Fibroblast of peridontal ligament (primary cell): ENCODE data around the gene HSPB2.
A peak's percentile ranks its signal among the peaks of the same experiment; 100 is the strongest.

Experiments
- DNase-seq: peaks from one replicate; pipeline ENCODE4 v3.0.0-alpha.2; 2010; ENCODE audit errors: extremely low read depth

Gene HSPB2

DNA sequence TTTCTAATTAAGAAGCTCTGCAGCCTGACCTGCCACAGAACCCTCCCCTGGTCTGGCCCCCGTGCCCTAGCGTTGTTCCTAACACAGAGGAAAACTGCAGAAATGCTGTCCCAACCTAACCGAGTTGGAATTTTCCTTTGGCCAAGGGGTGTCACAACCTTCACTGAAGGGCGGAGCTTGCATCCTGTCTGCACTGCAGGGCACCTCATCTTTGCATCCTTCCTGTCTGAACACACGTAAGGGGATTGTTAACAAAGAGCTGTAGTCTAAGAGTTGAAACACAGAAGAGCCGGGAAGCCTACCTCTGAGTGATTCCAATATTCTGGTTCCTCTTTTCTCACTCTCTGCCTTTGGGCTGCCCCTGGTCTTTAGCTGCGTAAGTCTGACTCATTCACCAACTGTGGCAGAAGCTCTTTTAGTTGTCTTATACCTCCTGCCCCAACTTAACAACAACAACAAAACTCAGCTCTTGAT lies 26.2 kb downstream of the HSPB2 start:
- DNase-seq: peak; percentile 51

DNA sequence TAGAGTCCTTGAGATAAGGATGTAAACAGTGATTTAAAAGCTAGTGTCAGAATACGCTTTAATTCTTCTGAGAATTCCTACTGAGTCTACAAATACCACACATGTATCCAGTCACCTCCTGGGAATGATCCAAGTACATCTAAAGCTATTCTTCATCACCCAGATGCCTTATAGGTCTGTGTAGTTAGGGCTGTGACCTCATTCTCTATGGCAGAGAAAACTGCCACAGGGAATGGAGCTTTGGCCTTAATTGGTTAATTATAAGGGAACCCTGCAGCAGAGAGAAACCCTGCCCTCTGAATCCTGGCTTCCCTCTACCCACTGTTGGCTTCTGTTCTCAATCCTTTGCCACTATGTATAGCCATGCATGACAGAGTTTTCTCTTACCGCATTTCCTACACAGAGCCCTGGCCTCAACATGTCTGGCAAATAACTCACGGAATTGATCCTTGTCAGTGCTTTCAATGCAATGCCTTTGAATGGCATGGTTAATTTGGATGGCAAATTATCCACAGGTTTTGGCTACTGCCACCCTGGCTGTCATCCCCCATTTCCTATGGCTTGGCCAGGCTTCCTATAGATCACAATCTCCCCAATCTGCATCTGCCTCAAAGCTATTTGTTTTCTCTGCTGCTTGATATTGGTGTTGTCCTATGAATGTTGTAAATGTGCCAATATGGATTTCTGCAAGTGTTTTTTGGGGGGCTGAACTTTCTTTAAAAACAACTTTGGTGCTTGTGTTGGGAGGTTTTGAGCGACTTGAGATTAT lies 27.5 kb downstream of the HSPB2 start:
- DNase-seq: peak; percentile 82

DNA sequence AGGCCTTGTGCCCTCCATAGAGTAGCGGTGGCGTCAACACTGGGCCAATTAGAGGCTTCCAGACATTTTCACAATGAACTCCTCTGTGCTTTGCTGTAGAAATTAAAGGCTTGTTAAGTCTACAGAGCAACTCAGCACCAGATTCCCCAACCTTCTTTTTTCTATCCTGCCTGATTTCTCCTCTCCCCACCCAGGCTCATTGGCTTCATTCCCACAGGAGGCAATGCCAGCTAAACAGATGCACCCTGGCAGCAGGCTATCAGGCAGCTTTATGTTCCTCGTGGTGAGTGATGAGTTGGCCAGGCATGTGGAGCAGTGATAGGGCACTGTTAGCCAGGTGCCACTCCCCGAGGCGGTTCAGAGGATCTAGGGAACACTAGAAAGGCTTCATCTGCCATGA lies 29.4 kb downstream of the HSPB2 start:
- no peak for DNase-seq

DNA sequence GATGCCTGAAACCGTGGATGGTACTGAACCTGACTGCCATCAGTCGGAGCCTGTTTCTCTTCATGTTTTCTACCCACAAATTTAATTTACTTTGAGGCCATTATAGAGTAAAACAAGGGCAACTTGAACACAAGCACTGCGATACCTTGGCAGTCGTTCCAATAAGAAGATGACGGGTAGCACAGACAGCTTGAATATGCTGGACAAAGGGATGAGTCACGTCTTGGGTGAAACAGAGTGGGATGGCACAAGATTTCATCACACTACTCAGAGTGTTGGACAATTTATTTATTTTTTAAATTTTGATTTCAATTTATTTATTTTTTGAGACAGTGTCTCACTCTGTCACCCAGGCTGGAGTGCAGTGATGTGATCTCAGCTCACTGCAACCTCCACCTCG lies 30.3 kb downstream of the HSPB2 start:
- no peak for DNase-seq

DNA sequence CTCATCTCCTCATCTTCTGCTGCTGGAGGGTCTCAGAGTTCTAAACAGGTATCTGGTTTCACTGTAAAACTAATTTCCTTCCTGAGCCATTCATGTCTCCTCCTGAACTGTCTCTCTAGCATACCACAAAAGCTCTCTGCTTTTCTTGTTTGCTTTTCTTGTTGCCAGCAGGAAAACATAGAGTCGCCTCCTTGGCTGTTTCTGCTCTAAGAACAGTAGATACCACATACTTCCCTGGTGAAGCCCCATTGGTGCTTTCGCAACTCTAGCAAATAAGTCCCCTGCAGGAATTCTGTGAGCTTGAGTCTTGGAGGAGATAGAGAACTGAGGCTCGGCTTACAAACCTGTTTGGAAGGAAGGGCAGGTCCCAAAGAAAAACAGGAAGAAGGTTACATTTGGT lies 31.6 kb downstream of the HSPB2 start:
- DNase-seq: peak; percentile 77

DNA sequence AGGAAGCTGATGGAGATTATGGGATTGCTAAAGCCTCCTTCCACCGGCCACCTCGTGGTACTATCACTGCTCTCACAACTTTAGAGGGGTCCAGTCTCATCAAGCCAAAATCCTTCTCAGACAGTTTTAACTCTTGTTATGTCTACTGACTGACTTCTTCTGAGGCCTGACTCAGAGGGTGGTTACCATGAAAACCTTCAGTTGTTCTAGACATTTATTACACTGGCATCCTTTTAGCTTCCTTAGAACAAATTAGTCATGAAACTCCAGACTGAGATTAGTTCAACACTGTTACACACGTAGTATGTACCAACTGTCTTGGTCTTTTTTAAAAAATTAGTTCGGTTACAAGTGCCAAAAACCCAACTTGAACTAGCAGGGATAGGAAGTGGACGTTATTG lies 32.1 kb downstream of the HSPB2 start:
- DNase-seq: peak; percentile 70

DNA sequence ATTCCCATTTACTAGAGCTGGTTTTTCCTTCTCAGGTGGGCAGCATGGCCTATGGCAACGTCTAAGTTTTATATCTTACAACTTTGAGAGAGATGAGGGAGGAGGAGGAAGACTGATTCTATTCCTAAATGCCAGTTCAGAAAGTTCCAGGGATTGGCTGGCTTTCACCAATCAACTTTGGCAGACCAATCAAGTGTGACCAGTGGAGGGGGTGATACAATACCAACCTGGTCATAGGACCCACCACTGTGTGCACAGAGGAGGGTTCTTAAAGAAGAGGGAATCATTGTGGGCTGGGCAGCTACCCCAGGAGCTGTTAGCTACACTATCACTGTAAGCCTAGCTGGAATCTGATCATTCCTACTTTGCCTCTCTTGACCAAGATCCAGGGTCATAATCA lies 32.7 kb downstream of the HSPB2 start:
- DNase-seq: no peak

DNA sequence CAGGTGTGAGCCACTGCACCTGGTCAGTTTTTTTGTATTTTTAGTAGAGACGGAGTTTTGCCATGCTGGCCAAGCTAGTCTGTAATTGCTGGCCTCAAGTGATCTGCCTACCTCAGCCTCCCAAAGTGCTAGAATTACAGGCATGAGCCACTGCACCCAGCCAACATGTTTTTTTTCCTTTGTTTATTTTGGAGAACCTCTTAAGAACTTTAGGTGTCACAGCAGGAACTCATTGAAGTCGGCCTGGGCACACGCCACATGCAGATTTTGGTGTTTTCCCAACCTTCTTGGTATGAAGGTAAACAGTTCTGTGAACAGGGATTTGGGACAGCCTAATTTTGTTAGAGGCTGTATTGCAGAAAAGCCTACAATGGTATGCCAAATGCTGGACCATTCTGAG lies 34.0 kb downstream of the HSPB2 start:
- DNase-seq: no peak

DNA sequence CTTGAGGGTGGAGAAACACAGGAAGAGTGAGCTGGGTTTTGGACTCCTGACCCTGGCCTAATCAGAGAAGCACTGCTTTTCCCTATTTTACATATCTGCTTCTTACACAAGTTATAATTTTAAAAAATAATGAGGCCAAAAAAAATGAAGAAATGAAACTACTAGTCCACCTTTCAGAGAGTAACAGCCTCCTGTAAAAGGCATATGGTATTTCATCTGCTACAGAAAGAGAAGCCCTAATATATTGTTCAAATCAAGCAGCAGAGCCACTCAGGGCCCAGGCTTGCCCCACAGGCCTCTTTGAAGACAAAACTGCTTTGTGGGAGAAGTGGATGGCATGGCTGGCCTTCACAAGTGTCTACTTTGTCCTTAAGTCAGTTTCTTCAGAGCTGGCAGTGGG lies 34.6 kb downstream of the HSPB2 start:
- DNase-seq: no peak

DNA sequence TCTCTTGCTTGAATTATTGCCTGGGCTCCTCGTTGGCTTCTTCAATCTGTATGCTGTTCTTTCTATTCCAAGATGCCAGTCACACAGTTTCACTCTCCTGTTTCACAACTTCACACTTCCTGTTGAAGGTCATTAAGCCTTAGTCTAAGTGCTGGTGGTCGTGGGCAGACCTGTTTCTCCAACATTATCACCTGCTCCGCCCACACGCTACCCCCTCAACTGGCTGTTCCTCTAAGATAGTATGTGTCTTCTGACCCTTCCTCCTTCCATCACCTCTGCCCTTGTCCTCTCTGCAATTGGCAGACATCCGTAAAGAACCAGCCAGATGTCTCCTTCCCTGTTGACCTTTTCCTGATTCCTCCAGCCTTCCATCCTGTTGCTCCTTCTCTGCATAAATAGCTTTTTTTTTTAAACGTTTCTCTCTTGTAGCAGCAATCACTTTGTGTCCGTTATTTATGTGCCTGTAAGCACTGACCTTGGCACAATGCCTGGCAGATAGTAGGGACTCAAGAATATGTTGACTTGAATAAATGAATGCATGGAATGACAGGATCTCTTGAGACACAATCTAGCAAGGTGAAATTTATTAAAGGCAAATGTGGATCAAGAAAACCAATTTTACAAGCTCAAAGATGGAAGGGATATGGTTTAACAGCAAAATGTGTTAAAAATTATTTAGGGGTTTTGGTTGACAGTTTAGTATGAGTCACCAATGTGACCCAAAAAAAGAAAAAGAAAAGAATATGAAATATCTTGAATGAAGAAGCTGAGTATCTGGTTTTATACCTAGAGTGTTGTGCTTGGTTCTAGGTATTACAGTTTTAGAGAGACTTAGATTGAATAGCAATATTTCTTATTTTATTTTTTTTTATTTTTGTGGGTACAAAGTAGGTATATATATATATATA lies 37.2 kb downstream of the HSPB2 start:
- DNase-seq: no peak

DNA sequence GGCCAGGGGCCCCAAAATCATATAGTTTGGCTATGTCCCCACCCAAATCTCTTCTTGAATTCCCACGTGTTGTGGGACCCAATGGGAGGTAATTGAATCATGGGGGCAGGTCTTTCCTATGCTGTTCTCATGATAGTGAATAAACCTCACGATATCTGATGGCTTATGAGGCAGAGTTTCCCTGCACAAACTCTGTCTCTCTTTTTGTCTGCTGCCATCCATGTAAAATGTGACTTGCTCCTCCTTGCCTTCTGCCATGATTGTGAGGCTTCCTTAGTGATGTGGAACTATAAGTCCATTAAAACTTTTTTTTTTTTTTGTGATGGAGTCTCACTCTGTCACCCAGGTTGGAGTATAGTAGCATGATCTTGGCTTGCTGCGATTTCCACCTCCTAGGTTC lies 39.0 kb downstream of the HSPB2 start:
- DNase-seq: no peak

DNA sequence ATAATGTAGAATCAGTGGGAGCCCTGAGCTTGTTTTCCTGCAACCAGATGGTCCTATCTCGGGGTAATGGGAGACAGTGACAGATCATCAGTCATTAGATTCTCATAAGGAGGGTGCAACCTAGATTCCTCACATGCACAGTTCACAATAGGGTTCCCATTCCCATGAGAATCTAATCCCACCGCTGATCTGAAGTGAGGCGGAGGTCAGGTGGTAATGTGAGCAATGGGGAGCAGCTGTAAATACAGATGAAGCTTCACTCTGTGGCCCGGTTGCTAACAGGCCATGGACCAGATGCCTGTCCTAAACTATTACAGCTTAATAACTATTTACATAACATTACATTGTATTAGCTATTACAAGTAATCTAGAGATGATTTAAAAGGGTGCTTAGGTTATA lies 41.6 kb downstream of the HSPB2 start:
- no peak for DNase-seq

DNA sequence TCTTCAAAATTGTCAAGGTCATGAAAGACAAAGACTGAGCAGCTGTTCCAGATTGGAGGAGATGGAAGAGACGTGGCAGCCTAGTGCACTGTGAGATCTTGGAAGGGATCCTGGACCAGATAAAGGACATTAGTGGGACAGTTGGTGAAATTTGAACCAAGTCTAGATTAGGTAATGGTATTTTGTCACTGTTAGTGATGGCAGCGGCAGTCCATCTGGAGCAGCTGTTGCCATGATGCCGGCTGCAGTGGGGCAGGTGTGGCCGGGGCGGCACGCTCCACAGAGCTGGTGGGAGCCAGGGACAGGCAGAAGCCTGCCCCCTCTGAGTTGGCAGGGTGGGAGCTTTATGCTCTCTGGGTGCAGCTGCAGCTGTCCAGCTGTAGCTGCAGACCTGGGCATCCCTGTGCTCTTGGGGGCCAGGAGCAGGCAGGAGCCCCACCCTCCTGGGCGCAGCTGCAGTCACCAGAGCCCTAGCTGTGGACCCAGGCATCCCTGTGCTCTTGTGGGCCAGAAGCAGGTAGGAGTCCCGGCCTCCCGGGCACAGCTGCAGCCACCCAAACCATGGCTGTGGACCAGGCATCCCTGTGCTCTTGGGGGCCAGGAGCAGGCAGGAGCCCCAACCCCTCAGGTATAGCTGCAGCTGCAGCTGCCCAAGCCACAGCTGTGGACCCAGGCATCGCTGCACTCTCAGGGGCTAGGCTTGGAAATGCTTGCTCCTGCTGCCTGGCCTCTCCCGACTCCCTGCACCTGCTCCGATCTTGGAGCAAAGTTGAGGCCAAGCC lies 45.3 kb downstream of the HSPB2 start:
- no peak for DNase-seq

DNA sequence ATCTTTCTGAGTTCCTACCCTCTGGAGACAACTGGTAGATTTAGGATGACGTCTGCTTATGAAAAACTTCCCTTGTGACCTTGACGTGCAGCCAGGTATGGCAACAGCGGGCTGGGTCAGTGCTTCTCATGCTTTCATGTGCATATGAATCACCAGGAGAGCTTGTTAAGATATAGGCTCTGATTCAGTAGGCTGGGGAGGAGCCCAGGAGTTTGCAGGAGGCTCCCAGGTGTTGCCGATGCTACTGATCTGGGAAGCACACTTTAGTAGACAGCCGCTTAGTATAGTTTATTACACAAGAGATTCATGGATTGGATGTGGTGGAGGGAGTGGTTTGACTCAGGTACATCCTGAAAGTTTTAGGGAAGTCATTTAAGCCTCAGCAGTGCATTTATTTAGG lies 48.4 kb downstream of the HSPB2 start:
- DNase-seq: no peak

DNA sequence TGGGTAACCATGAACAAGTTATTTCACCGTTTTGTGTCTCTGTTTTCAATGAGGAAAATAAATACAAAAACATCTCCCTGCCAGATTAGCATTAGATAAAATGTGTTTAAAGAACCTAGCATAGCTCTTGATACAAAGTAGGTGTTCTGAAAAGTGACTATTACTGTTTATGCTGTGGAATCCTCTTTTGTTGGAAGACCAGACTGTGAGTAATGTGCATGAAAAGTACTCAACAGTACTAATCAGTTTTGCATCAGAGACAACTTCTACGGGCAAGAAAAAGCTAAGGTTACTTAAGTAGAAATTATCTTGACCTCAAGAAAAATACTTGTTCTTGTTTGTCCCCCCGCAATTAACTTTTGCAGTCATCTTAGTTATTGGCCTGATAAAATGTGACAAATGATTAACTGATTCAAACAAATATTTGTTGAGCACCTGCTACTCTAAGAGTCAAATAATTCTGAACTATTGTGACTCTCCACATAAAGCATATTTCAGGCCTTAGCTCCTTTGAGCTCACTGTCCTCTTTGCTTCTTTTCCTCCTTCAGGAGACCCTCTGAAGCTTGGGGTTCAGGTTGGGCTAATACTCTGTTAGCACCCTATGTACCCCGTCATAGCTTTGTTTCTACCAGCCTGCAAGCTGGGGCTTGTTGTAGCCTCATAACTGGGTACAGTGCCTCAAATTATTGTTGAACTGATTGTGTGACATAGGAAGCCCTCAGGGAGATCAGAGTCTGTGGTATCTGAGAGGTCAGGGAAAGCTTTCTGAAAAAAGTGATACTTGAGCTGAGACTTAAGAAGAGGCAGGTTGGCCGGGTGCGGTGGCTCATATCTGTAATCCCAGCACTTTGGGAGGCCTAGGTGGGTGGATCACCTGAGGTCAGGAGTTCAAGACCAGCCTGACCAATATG lies 49.1 kb downstream of the HSPB2 start:
- no peak for DNase-seq
